D341Med (cell line): ENCODE measurements around the gene SLC2A6.

Source experiments
- DNase-seq: peaks from one replicate; pipeline ENCODE4 v3.0.0; 2012; ENCODE audit warnings: low spot score

Gene SLC2A6

GRCh38 chr9:133440874-133441273 lies 38.0 kb downstream of the SLC2A6 start:
- no peak for DNase-seq

GRCh38 chr9:133439337-133439736 lies 39.6 kb downstream of the SLC2A6 start:
- DNase-seq: no peak

GRCh38 chr9:133437753-133438531 lies 41.0 kb downstream of the SLC2A6 start:
- DNase-seq: peak; percentile 54

- no peak for DNase-seq
Observed at GRCh38 chr9:133436681-133437080, 42.2 kb downstream of the SLC2A6 start.

GRCh38 chr9:133433351-133433843 lies 45.5 kb downstream of the SLC2A6 start:
- DNase-seq: no peak

- DNase-seq: no peak
Observed at GRCh38 chr9:133430244-133430643, 48.7 kb downstream of the SLC2A6 start.

GRCh38 chr9:133429641-133430161 lies 49.2 kb downstream of the SLC2A6 start:
- peak; percentile 61 for DNase-seq

GRCh38 chr9:133429214-133429613 lies 49.7 kb downstream of the SLC2A6 start:
- DNase-seq: no peak

- peak; percentile 65 for DNase-seq
Observed at GRCh38 chr9:133428617-133429101, 50.2 kb downstream of the SLC2A6 start.

GRCh38 chr9:133427658-133428348 lies 51.1 kb downstream of the SLC2A6 start:
- no peak for DNase-seq

- no peak for DNase-seq
Observed at GRCh38 chr9:133426011-133426410, 52.9 kb downstream of the SLC2A6 start.

GRCh38 chr9:133425049-133425632 lies 53.8 kb downstream of the SLC2A6 start:
- no peak for DNase-seq

GRCh38 chr9:133424187-133424586 lies 54.7 kb downstream of the SLC2A6 start:
- no peak for DNase-seq

GRCh38 chr9:133423216-133423615 lies 55.7 kb downstream of the SLC2A6 start:
- no peak for DNase-seq

- no peak for DNase-seq
Observed at GRCh38 chr9:133421615-133422542, 57.0 kb downstream of the SLC2A6 start, which contains the start of gene ADAMTS13. TSS of gene ADAMTS13 (plus strand) at chr9:133422367. CDS start at chr9:133422444, 77 bp downstream.
